HFFc6 (cell line): ENCODE results near the gene VAC14. TPM values are rescaled to one million over a fixed set of nuclear protein-coding genes. Genes with fewer than 3 reads are reported as not detected.

Experiments used
- DNase-seq: peaks from one replicate; pipeline ENCODE4 v3.0.0-alpha.2; 2018
- H3K27ac Mint-ChIP-seq: 2 replicates; pipeline ENCODE4 v1.8.0; 2020; ENCODE audit warnings: mild to moderate bottlenecking, mixed read lengths
- H3K27me3 Mint-ChIP-seq: 2 replicates; pipeline ENCODE4 v1.8.0; 2021; ENCODE audit warnings: mild to moderate bottlenecking, moderate library complexity, mixed read lengths; ENCODE audit not compliant: insufficient read depth
- H3K36me3 Mint-ChIP-seq: 2 replicates; pipeline ENCODE4 v1.8.0; 2021; ENCODE audit warnings: low read depth, mixed read lengths
- H3K4me1 Mint-ChIP-seq: 2 replicates; pipeline ENCODE4 v1.8.0; 2020; ENCODE audit warnings: low read depth, mixed read lengths
- H3K4me3 Mint-ChIP-seq: 2 replicates; pipeline ENCODE4 v1.8.0; 2020; ENCODE audit warnings: mild to moderate bottlenecking, moderate library complexity, mixed read lengths
- H3K9me3 Mint-ChIP-seq: 2 replicates; pipeline ENCODE4 v1.8.0; 2020; ENCODE audit warnings: mild to moderate bottlenecking, mixed read lengths
- total RNA-seq, 6 experiments: library from RNA; stranded (reverse); fragmentation: NEBNext Ultra II Directional; extraction: Animal tissue kit (Norgen Biotek cat#: 25700); gene quantifications; 2 replicates in 1 of 6; 3 replicates in 5 of 6; pipeline ENCODE4 v1.2.3, GENCODE V29; 2021
- TF ChIP-seq, protein P1 (sequence below): fragments of 200-600 bp; sonication (generic); IDR thresholded peaks from 2 replicates; pipeline ENCODE4 v1.5.0; 2021; ENCODE audit warnings: antibody characterized with exemption, mild to moderate bottlenecking

Gene VAC14
- total RNA-seq, 6 experiments from 2014 or later, result 34.5 to 45.5 (median 37.6) TPM

DNA sequence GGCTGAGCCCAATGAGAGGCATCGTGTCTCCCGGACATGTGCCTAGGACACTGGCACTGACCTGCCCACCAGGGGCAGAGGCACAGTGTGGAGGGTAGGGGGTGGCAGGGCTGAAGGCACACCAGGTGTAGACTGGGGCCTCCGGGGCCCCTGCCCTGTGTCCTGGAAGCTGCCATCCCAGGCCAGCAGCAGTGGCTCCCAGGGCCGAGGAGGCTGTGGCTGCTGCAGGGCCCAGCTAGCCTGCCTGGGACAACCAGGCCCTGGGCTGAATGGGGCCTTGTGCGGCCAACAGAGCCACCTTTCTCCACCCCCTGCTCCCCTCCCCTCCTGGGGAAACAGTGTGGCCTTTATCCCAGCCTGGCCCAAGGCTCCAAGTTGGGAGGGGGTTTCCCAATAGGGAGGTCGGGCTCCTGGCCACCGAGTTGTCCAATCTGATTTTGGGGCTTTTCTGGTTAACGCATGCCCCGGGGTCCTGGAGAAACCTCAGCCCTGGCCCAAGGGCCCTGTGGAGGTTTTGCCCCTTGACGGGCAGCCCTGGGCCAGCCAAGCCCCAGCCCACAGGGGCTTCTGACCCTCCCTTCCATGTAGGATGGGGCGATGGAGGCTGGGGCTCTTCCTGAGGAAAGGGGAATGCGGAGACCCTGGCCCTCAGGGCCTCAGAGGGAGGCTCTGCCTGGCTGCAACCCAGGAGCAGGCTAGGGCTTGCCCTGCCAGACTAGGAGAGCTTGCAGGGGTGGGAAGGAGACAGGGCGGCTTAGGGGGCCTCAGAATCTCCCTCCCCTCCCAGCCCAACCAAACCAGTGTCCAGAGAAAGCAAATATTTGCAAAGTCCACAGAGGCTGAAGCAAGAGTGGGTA, 119.3 kb downstream of the VAC14 start:
- TF ChIP-seq, protein P1, sequence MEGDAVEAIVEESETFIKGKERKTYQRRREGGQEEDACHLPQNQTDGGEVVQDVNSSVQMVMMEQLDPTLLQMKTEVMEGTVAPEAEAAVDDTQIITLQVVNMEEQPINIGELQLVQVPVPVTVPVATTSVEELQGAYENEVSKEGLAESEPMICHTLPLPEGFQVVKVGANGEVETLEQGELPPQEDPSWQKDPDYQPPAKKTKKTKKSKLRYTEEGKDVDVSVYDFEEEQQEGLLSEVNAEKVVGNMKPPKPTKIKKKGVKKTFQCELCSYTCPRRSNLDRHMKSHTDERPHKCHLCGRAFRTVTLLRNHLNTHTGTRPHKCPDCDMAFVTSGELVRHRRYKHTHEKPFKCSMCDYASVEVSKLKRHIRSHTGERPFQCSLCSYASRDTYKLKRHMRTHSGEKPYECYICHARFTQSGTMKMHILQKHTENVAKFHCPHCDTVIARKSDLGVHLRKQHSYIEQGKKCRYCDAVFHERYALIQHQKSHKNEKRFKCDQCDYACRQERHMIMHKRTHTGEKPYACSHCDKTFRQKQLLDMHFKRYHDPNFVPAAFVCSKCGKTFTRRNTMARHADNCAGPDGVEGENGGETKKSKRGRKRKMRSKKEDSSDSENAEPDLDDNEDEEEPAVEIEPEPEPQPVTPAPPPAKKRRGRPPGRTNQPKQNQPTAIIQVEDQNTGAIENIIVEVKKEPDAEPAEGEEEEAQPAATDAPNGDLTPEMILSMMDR, result 0 out of 2 replicates have a peak, but pooled peaks have one; percentile 12
- no peak overlapping the region for H3K4me3 Mint-ChIP-seq
- no peaks in the 10 kb centered on the region for H3K9me3 Mint-ChIP-seq
- H3K27ac Mint-ChIP-seq, result no peak overlapping the region
- no peaks in the 10 kb centered on the region for H3K36me3 Mint-ChIP-seq
- peaks cover 17% of the 10 kb centered on the region for H3K4me1 Mint-ChIP-seq
- DNase-seq, result no peak
- peaks cover 5% of the 10 kb centered on the region; the same call in 1 of the 2 replicates for H3K27me3 Mint-ChIP-seq

DNA sequence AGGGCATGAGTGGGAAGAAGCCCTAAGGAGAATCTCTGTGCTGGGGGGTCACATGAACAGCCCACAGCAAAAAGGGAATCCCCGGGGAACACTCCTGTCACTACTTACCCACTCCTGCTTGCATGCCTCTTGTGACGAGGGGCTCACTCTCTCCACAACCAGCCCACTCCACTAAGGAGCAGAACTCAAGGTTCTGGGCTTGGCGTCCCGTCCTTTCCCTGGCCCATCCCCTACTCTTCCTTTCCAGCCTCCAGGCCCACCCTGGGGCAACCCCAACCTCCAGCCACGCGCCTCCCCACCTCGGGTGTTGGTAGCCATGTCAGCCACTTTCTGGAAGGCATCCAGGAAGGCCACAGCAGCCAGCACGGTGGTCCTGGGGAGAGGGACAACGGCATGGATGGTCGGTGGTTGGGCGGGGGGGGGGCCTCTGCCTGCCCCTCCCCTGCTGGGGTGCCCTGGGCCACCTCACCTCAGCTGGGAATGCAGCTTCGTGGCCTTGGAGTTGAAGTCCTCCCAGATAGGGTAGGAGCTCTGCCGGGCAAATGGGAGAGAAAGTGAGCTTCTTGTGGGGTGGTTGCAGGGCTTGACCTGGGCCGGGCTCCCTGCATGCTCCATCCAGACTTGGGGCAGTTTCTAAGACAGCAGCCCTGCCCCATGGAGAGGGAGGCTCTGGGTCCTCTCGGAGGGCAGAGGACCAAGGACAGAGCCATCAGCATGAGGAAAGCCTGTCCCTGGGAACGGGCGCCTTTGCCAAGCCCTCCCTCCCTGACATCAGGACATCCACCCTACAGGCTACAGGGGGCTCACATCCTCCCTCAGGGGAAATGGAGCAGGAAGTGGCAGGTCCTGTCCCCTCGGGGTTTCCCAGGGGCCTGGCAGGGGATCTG, 120.2 kb downstream of the VAC14 start:
- no peak for DNase-seq
- Mint-ChIP-seq H3K9me3 (no peaks in the 10 kb centered on the region), H3K27ac (peak overlapping the region; percentile 61)

DNA sequence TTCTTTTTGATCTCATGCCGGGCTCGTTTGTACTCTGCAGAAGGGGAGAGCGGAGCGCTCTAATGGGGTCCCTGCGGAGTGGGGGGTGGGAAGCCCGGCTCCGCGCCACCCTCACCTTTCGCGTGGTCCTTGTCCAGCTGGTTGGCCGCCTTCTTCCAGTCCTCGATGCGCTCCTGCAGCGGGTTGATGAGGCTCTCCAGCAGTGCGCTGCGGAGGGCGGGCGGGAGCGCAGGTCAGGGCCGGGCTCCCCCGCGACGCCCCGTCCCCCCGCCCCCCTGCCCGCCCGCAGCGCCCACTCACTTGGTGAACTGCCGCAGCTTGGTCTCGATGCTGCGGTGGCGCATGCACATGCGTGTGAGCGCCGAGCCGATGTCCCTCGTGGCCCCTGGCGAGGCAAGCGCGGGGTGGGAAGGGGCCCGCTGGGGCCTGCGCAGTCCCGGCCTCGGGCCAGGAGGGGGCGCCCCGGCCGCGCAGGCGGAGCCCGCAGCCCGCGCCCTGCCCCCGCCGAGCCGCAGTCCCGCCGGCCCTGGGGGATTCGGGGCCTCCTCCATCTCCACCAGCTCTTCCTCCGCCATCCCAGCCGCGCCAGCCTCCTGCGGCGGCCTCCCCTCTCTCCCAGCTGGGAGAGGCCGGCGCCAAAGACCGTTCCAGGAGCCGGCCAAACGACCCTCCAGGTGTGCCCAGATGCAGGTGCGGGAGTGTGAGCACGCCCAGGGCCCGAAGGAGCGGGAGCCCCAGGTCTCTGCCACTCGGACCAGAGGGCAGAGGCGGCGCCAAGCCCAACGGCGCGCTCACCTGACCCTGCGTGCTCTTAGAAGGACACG, 121.1 kb downstream of the VAC14 start:
- Mint-ChIP-seq H3K9me3 (no peaks in the 10 kb centered on the region), H3K27ac (no peak overlapping the region), H3K4me3 (no peak overlapping the region), H3K36me3 (peaks cover 4% of the 10 kb centered on the region; the same call in 1 of the 2 replicates), H3K27me3 (peaks cover 8% of the 10 kb centered on the region; the same call in 1 of the 2 replicates), H3K4me1 (peaks cover 13% of the 10 kb centered on the region)
- TF ChIP-seq, protein P1, result peak; percentile 43
- no peak for DNase-seq

More for the DNA sequence above, 120.2 kb downstream of the VAC14 start:
- peaks cover 13% of the 10 kb centered on the region for H3K4me1 Mint-ChIP-seq
- TF ChIP-seq, protein P1, result no peak; the same call in 1 of the 2 replicates
- H3K36me3 Mint-ChIP-seq, result peaks cover 4% of the 10 kb centered on the region; the same call in 1 of the 2 replicates
- peaks cover 5% of the 10 kb centered on the region; the same call in 1 of the 2 replicates for H3K27me3 Mint-ChIP-seq
- no peak overlapping the region for H3K4me3 Mint-ChIP-seq

DNA sequence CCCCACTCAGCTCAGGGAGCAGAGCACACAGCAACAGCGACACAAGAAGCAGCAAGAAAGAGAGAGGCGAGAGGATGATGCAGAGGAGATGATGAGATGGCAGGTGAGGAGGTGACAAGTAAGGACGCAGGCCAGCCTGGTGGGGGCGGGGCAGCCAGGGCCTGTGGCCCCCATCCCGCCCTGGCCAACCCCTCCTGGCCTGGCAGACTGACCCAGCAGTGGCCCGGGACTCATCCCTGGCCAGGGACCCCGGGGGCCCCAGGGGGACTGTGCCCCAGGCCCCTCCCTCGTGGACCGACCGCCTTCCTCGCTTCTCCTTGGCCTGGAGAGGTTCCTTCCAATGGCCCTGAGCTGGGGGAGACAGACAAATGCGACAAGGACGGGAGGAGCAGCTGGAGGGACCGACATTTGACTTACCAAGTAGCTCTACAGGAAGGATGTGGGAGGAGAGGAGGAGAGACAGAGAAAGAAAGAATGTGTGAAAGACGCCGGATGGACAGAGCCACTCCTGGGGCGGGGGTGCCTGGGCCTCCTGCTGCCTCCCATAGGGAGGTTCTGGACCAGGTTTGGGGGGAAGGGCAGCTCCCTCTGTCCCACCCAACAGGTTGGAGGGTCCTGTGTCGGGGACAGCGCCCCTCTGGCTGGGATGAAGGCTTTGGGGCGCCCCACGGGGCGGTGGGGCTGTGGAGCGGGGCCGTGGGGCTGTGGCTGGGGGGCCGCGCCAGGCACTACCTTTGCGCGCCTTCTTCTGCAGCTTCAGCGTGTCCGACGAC, 121.9 kb downstream of the VAC14 start:
- Mint-ChIP-seq H3K4me3 (no peak overlapping the region; the same call in 1 of the 2 replicates), H3K27me3 (peaks cover 8% of the 10 kb centered on the region; the same call in 1 of the 2 replicates), H3K36me3 (peaks cover 4% of the 10 kb centered on the region; the same call in 1 of the 2 replicates), H3K27ac (no peak overlapping the region; the same call in 1 of the 2 replicates), H3K9me3 (no peaks in the 10 kb centered on the region), H3K4me1 (peaks cover 12% of the 10 kb centered on the region)
- TF ChIP-seq, protein P1, result no peak
- DNase-seq, result no peak
